GM21447 (cell line): Measurements from ENCODE around the gene CHCHD5.

Experiments
- ATAC-seq: cut with Tn5 transposase; IDR thresholded peaks from one replicate; pipeline ENCODE4 v1.9.1; 2021; ENCODE audit not compliant: unreplicated experiment

Gene CHCHD5

DNA sequence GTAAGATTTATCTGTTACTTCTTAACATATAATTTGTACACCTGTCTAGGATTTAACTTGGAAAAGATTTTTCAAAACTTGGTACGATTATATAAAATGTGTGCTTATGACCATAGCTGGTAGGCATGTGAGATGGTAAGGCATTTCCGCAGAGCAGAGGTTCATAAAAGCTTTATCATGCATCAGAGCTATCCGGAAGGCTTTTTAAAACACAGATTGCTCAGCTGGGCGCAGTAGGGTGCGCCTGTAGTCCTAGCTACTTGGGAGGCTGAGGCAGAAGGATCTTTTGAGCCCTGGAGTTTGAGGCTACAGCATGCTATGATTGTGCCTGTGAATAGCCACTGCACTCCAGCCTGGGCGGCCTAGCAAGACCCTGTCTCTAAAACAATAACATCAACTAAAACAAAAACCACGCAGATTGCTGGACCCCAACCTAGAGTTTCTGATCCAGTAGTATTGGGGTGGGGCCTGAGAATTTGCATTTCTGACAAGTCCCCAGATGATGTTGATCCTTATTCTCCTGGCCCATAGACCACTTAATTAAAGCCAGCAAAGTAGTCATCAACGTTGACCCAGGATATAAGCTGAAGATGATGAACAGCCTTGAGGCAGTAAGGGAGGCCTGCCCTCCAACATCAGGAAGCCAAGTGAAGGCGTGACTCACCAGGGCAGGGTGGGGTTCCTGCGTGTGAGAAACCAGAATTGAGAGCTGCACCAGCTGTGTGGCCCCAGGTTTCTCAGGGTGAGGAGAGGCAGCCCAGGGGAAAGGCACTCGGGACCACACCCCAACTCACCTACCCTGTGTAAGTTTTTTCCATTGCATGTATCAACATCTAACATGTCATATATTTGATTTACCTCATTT, 39.7 kb downstream of the CHCHD5 start:
- ATAC-seq, result peak; percentile 87

DNA sequence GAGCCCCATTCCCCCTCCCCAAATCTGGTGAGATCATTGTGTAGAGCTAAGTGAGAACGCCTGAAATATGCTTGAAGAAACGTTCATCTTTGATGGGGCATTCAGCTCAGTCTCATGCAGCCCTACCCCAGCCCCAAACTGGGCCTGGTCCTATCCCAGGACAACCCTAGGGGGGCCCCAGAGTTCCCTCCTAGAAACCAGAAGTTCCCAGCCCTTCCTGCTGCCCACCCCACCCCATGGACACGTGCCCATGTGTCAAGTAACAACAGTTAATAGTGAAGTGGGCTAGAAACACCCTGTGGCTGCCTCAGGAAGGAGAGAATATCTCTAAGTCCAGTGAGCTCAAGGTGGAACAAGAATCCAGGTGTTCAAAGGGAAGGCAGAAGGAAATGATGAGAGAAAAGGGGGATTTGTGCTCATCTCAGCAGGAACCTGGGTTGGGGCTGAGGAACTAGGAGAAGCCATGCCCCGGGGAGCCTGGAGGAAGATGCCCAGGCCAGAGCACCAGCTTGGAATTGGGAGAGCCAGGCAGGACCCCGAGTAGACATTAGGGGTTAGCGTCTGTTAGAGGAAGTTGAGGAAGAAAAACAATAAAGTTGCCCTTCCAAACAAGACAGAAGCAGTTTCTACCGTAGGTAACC, 41.2 kb downstream of the CHCHD5 start:
- ATAC-seq, result no peak

DNA sequence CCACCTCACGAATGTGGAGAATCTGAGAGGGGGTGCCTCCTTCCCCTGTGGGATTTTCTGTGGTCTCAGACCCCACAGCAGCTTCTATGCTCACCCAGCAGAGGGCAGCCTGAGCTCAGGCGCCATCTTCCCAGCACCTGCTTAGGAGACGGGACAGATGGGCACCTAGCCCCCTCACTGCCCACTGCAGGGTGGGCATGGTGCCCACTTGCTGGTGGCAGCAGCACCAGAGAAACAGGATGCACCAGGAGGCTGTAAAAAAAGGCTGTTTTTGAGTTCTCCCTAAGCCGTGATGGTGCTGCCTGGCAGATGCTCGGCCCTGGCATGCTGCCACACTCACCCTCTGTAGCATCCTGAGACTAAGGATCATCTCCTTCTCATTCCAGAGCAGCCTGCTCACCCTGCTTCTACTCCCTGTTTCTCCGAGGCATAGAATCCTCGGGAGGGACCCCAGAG, 42.2 kb downstream of the CHCHD5 start:
- no peak for ATAC-seq

DNA sequence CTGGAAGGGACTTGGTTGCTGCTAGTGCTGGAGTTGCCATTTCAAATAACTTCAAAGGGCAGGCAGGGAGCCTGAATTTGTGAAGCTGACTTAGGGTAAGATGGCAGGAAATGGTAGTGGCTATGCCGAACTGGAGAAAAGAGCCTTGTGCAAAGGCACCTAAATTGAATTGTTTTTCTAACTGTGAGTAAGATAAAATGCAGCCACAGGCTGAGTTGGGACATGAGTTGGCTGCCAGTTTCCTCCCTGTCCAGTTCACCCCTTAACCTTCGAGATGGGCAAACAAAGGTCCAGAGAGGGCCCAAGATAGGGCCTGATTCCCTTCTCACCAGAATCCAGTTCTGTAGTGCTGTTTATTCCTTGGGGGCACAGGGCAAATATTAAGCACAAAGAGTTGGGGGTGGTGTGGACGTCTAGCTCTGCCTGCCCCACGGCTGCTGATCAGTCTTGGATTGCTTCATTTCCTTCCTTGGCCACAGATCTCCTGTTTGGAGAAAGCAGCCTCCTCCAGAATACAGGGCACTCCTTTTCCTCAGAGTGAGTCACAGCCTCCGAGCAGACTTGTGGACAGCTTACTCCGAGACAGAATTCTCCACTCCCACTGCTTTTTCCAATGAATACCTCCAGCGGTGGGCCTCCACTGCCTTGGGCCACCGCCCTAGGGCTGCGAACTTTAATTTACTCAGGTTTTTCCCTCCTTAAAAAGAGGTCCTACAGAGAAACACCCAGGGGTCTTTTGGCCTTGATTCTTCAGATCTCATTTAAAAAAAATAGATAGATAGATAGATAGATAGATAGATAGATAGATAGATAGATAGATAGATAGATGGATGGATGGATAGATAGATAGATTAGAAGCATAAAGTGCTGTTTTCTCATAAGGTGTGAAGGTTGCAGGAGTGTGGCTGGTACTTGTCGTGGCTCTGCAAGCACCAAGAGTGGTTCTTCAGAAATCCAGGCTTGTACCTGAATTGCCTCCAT, 42.9 kb downstream of the CHCHD5 start:
- no peak for ATAC-seq

DNA sequence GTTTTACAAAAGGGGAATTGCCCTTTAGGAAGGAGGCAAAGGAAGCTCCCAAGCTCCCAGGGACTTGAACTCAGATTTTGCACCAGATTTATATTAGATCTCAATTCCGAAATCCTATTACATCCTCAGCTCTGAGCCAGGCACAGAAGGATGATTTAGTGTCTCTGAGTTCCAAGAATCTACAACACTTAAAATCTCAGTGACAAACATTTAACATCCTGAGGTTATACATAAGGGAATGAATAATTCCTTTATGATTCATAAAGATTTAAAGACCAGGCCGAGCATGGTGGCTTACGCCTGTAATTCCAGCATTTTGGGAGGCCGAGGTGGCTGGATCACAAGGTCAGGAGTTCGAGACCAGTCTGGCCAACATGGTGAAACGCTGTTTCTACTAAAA, 44.8 kb downstream of the CHCHD5 start:
- ATAC-seq, result no peak

DNA sequence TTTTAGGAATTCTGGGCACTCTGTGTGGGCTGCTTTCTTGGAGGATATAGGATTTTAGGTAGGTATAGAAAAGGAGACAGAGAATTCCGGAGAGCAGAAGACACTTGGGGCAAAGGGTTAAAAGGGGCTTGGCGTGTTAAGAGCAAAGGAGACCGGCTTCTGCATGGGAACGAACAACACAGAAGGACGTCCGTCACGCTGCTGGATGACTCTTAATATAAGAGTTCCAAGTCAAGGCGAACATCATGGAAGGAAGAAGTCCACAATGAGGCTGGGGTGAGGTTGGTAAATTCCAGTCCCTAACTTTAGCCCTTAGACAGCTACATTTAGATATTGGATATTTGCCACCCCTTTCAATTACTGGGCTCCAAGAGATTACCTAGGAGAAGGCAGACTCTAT, 45.4 kb downstream of the CHCHD5 start:
- no peak for ATAC-seq

DNA sequence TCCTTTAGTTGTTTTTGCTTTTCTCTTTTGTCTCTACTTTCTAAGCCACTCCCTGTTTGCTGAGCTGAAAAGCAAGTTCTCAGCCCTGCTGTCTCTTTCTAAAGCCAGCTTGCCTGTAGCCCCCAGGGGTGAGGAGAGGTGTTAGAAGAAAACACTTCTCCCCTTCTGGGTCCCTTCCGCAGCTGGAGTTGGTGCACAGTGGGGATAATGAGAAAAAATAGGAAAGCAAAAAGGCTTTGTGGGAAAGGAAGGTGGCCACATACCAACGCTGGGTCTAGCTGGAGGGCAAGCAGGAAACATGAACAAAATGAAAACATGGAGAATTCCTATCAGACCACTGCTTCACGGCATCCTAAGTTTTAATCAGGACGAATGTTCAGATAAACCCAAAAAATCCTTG, 45.9 kb downstream of the CHCHD5 start:
- ATAC-seq, result no peak

DNA sequence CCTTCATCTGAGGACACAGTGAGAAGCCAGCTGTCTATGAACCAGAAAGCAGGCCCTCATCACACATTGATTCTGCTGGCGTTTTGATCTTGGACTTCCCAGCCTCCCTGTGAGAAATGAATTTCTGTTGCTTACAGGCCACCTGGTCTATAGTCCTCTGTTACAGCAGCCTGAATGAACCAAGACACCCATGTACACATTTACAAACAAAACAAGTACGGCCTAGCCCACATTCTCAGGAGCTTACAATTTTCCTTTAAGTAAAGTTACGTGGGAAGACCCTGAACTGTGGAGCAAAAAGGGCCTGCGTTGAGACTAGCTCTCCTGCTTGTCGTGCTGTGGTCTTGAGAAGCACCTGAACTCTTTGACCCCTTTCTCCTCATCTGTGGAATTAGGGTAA, 49.3 kb downstream of the CHCHD5 start:
- ATAC-seq, result no peak

DNA sequence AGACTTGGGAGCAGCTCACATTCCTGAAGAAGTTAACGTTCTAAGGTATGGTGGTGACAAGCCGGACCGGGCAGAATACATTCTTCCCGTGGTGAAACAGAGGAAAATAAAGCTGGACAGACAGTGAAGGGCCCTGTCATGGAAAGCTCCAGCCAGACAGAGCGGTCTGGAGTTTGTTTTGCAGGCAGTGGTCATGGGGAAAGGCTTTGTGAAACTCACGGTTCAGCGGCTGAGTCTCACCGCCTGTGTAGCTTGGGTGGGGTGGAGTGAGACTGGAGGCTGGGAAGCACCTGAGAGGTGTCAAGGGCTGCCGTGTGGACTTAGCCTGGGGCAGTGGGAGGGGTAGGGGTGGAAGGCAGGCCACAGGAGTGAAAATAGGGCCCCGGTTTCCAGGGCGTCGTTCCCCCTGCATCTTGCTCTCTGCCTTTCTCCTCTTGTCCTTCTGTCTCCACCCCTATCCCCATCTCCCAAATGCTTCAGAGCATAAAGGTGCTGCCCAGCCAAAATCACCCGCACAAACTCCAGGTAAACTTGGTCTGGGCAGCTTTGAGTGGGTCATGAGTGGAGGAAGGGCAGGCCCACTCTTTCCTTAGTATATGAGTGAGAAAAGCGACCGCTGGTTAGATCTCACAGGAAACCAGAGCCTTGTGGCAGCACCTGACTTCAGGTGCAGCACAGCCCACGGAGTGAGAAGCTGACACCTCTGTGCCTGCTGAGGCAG, 49.9 kb downstream of the CHCHD5 start:
- no peak for ATAC-seq

DNA sequence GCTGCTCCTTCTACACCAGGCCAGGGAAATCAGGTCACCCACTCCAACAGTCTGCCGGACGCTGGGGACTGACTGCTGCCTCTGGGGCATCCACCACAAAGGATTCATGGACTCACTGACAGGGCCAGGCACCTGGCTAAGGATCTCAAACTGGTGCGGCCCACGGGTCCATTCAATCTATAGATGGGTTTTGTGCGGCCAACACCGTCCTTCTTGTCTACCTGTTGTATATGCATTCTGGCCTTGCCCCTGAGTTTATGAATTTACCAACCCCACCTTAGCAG, 50.4 kb downstream of the CHCHD5 start:
- ATAC-seq, result no peak

DNA sequence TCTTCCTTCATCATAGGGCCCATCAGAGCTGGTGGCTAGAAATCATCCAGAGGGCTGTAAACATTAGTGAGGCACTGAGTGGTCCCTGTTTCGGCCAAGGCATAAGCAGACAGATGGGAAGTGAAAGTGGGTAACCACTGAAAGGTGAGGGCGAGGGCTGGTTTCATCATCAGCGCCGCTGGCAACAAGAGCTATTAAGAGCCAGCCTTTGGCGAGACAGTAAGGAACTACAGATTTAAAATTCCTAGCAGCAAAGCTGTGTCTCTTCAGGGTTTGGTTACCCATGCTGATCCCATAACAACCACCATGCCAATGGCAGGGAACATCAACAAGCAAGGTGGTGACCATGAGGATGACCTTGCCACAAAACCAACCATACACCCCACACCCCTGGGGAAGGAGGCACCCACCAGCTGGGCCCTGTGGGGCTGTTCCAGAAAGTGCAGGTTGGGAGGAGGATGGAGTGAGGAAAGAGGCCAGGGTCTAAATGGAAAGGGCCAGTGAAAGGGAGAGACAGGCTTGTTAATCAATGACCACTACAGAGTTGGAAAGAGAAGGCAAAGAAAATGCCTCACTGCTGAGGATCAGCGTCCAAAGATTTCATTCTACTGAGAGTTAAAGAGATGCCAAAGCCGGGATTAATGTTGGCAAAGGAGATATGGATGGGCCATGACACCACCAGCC, 52.3 kb downstream of the CHCHD5 start:
- ATAC-seq, result peak; percentile 93

DNA sequence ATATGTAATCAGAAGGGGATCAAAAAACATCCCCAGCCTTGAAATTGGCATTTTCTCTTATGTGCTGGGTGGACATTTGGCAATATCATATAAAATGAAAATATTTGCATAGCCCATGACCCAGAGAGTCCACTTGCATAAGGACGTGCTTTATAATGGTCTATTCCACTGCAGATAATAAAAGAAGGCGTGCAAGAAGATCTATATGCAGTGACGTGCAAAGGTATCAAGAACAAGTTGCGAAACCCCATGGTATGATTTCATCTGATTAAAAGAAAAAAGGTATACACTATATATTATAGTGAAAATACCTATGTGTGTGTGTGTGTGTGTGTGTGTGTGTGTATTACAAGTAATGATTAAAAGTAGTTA, 52.9 kb downstream of the CHCHD5 start:
- no peak for ATAC-seq
